Measurements from ENCODE around the gene STARD9.

Gene STARD9

GRCh38 chr15:42729409-42729808 is 154.0 kb downstream of the STARD9 start:
- Mint-ChIP-seq H3K4me1 (peaks cover 26% of the 10 kb centered on the region), H3K27ac (no peak overlapping the region), H3K36me3 (ENCODE audit: low read depth) (peaks cover 79% of the 10 kb centered on the region), H3K27me3 (ENCODE audit: low read depth) (no peaks in the 10 kb centered on the region), H3K4me3 (no peak overlapping the region), H3K9me3 (no peaks in the 10 kb centered on the region)
- TF ChIP-seq, protein P1, sequence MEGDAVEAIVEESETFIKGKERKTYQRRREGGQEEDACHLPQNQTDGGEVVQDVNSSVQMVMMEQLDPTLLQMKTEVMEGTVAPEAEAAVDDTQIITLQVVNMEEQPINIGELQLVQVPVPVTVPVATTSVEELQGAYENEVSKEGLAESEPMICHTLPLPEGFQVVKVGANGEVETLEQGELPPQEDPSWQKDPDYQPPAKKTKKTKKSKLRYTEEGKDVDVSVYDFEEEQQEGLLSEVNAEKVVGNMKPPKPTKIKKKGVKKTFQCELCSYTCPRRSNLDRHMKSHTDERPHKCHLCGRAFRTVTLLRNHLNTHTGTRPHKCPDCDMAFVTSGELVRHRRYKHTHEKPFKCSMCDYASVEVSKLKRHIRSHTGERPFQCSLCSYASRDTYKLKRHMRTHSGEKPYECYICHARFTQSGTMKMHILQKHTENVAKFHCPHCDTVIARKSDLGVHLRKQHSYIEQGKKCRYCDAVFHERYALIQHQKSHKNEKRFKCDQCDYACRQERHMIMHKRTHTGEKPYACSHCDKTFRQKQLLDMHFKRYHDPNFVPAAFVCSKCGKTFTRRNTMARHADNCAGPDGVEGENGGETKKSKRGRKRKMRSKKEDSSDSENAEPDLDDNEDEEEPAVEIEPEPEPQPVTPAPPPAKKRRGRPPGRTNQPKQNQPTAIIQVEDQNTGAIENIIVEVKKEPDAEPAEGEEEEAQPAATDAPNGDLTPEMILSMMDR (IDR thresholded peaks at IDR 0.05; ENCODE audit: unreplicated experiment in 3 of 3), result no peak

DNA sequence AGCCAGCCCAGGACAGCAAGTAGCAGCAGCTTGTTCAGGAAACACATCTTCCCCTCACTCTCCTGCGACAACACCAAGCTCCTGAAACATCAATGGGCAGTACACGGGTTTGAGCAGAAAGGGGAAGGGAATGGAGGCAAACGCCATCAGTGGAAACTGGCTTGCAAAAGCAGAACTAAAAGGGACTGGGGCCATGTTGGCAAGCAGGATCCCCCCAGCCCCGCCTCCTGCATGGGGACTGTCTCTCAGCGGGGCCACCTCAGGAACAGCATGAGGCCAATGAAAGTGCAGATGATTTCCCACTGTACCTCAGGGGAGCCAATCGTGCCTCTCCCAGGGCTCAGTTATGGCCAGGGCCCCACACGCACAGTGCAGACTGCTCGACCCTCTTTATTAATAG is 154.7 kb downstream of the STARD9 start:
- Mint-ChIP-seq H3K9me3 (no peaks in the 10 kb centered on the region), H3K4me3 (no peak overlapping the region), H3K27me3 (ENCODE audit: low read depth) (no peaks in the 10 kb centered on the region), H3K36me3 (ENCODE audit: low read depth) (peaks cover 72% of the 10 kb centered on the region), H3K4me1 (peaks cover 27% of the 10 kb centered on the region), H3K27ac (no peak overlapping the region)
- TF ChIP-seq, protein P1 (IDR thresholded peaks at IDR 0.05; ENCODE audit: unreplicated experiment in 3 of 3), result no peak

DNA sequence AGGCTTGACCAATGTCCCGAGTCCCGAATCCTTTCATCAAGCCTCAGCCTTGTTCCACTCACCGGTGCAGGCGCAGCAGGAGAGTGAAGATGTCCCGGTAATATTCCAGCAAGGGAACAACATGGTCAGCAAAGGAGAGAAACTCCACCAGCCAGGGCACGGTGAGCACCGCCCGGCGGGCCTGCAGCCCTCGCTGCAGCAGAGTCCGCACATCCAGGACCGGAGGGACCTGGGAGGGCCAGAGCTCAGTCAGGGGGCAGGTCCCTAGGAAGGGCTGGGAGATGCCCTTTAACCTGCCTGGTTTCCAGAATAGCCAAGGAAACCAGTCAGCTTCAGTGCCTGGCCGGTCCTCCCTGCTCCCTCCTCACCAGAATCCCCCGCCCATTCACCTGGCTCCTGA is 155.1 kb downstream of the STARD9 start:
- no peak overlapping the region for H3K27ac Mint-ChIP-seq
- peaks cover 68% of the 10 kb centered on the region for H3K36me3 Mint-ChIP-seq (ENCODE audit: low read depth)
- no peaks in the 10 kb centered on the region for H3K9me3 Mint-ChIP-seq
- H3K27me3 Mint-ChIP-seq (ENCODE audit: low read depth), result no peaks in the 10 kb centered on the region
- H3K4me3 Mint-ChIP-seq, result no peak overlapping the region
- peaks cover 27% of the 10 kb centered on the region for H3K4me1 Mint-ChIP-seq
- TF ChIP-seq, protein P1 (IDR thresholded peaks at IDR 0.05; ENCODE audit: unreplicated experiment in 3 of 3), result no peak

DNA sequence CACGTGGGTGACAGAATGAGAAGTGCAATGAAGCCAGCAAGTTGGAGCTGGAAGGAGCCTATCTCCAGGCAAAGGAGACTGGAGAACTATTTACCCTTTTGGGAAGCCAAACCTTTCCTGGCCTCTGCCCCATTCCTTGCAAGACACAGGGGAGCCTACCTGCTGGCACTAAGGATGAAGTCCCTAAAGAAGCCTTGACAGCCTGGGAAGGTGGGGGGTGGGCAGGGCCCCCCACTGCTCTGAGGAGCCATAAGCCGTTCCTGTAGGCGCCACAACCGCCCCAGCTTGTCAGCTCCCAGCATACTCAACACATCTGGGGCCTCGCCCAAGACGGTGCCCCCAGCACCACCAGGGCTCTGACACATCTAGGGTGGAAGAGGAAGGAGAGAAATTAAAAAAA is 156.1 kb downstream of the STARD9 start:
- no peaks in the 10 kb centered on the region for H3K9me3 Mint-ChIP-seq
- peaks cover 32% of the 10 kb centered on the region for H3K4me1 Mint-ChIP-seq
- H3K36me3 Mint-ChIP-seq (ENCODE audit: low read depth), result peaks cover 66% of the 10 kb centered on the region
- TF ChIP-seq, protein P1 (IDR thresholded peaks at IDR 0.05; ENCODE audit: unreplicated experiment in 3 of 3), result no peak
- no peaks in the 10 kb centered on the region for H3K27me3 Mint-ChIP-seq (ENCODE audit: low read depth)
- peak overlapping the region in 2 of 3 experiments; percentile 25 to 31 for H3K4me3 Mint-ChIP-seq
- H3K27ac Mint-ChIP-seq, result no peak overlapping the region

- peak overlapping the region; percentile 58 to 70 (median 64) for H3K4me3 Mint-ChIP-seq
- H3K9me3 Mint-ChIP-seq, result no peaks in the 10 kb centered on the region
- TF ChIP-seq, protein P1 (IDR thresholded peaks at IDR 0.05; ENCODE audit: unreplicated experiment in 3 of 3), result no peak
- peaks cover 58% of the 10 kb centered on the region for H3K36me3 Mint-ChIP-seq (ENCODE audit: low read depth)
- peaks cover 33% of the 10 kb centered on the region for H3K4me1 Mint-ChIP-seq
- H3K27ac Mint-ChIP-seq, result peak overlapping the region in 1 of 3 experiments; percentile 51
- no peaks in the 10 kb centered on the region for H3K27me3 Mint-ChIP-seq (ENCODE audit: low read depth)
Observed at GRCh38 chr15:42732095-42732827, 156.9 kb downstream of the STARD9 start.

DNA sequence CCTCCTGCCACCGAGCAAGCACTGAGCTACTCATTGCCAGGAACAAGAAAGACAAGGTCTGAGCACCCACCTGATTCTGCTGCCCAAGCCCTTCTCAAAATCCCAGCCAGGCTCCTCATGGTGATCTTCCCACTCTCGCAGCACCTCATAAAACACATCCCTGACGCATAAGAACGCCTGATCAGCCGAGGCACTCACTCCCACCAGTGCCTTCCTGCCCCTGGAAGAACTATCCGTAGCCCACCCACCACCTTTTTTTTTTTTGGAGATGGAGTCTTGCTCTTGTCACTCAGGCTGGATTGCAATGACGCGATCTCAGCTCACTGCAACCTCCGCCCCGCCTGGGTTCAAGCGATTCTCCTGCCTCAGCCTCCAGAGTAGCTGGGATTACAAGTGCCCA is 157.6 kb downstream of the STARD9 start:
- no peaks in the 10 kb centered on the region for H3K9me3 Mint-ChIP-seq
- TF ChIP-seq, protein P1 (IDR thresholded peaks at IDR 0.05; ENCODE audit: unreplicated experiment in 3 of 3), result no peak
- peaks cover 55% of the 10 kb centered on the region for H3K36me3 Mint-ChIP-seq (ENCODE audit: low read depth)
- peak overlapping the region in 1 of 3 experiments; percentile 54 for H3K27ac Mint-ChIP-seq
- H3K4me1 Mint-ChIP-seq, result peaks cover 38% of the 10 kb centered on the region
- peak overlapping the region in 2 of 3 experiments; percentile 46 to 58 for H3K4me3 Mint-ChIP-seq
- no peaks in the 10 kb centered on the region for H3K27me3 Mint-ChIP-seq (ENCODE audit: low read depth)
